ENCODE measurements around the gene GADD45A.

GADD45A gene

GRCh38 chr1:67647814-67648358, 37.1 kb upstream of the GADD45A start:
- TF ChIP-seq ZNF248 (tag by site-specific recombination; IDR thresholded peaks at IDR 0.05) = no peak
- TF ChIP-seq ZFHX2 (tag by site-specific recombination; conservative IDR thresholded peaks at IDR 0.05) = no peak
- TF ChIP-seq ZNF629 (tag by site-specific recombination; IDR thresholded peaks at IDR 0.05) = no peak
- TF ChIP-seq, protein P1, sequence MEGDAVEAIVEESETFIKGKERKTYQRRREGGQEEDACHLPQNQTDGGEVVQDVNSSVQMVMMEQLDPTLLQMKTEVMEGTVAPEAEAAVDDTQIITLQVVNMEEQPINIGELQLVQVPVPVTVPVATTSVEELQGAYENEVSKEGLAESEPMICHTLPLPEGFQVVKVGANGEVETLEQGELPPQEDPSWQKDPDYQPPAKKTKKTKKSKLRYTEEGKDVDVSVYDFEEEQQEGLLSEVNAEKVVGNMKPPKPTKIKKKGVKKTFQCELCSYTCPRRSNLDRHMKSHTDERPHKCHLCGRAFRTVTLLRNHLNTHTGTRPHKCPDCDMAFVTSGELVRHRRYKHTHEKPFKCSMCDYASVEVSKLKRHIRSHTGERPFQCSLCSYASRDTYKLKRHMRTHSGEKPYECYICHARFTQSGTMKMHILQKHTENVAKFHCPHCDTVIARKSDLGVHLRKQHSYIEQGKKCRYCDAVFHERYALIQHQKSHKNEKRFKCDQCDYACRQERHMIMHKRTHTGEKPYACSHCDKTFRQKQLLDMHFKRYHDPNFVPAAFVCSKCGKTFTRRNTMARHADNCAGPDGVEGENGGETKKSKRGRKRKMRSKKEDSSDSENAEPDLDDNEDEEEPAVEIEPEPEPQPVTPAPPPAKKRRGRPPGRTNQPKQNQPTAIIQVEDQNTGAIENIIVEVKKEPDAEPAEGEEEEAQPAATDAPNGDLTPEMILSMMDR (tag by site-specific recombination; IDR thresholded peaks at IDR 0.05) = no peak
- TF ChIP-seq PRDM1 (tag by site-specific recombination; IDR thresholded peaks at IDR 0.05) = no peak
- TF ChIP-seq ZNF623 (tag by site-specific recombination; IDR thresholded peaks at IDR 0.05) = no peak
- TF ChIP-seq BCL11B (tag by site-specific recombination; IDR thresholded peaks at IDR 0.05; ENCODE audit: low read depth) = no peak
- TF ChIP-seq GLI4 (tag by site-specific recombination; IDR thresholded peaks at IDR 0.05) = no peak
- TF ChIP-seq ZIC2 (tag by site-specific recombination; IDR thresholded peaks at IDR 0.05) = no peak
- no peak for TF ChIP-seq ZFP41 (tag by site-specific recombination; IDR thresholded peaks at IDR 0.05; ENCODE audit: borderline replicate concordance)
- no peak for TF ChIP-seq ZNF701 (tag by site-specific recombination; IDR thresholded peaks at IDR 0.05)
- TF ChIP-seq ZNF707 (tag by site-specific recombination; IDR thresholded peaks at IDR 0.05) = no peak
- no peak for TF ChIP-seq ZNF394 (tag by site-specific recombination; IDR thresholded peaks at IDR 0.05; ENCODE audit: borderline replicate concordance)
- TF ChIP-seq ZNF549 (tag by site-specific recombination; IDR thresholded peaks at IDR 0.05) = no peak
- TF ChIP-seq GLIS1 (tag by site-specific recombination; IDR thresholded peaks at IDR 0.05) = no peak
- TF ChIP-seq ZFP69B (tag by site-specific recombination; IDR thresholded peaks at IDR 0.05) = no peak
- no peak for TF ChIP-seq REST (tag by site-specific recombination; IDR thresholded peaks at IDR 0.05)
- no peak for TF ChIP-seq ZNF366 (tag by site-specific recombination; conservative IDR thresholded peaks at IDR 0.05)
- no peak for TF ChIP-seq ZNF777 (tag by site-specific recombination; IDR thresholded peaks at IDR 0.05; ENCODE audit: borderline replicate concordance)
- Histone ChIP-seq H3K4me3 (ENCODE audit: low read depth, low read length) (no peak overlapping the region), H3K4me1 (ENCODE audit: control insufficient read depth, insufficient read depth, low read length) (peaks cover 8% of the 10 kb centered on the region; the same call in 1 of the 2 replicates), H3K9me3 (ENCODE audit: control insufficient read depth, insufficient read depth, low read depth, low read length) (no peaks in the 10 kb centered on the region), H3K36me3 (ENCODE audit: control insufficient read depth in 2 of 2, insufficient read depth in 1 of 2, low read length in 2 of 2) (no peaks in the 10 kb centered on the region), H3K27ac (ENCODE audit: extremely low read depth, low read depth, low read length) (no peak overlapping the region)
- ChIA-PET POLR2A (interaction anchor here (0.8 to 5.6 kb wide), 2 partner anchors 35 to 37 kb away, joined by 3 to 33 read pairs; partner anchors contain the start of gene GADD45A), CTCF (interaction anchor here (0.6 to 1.7 kb wide), 7 partner anchors 9 to 113 kb away, joined by 3 to 7 read pairs (median 4); no protein-coding TSS in a partner anchor)

DNA sequence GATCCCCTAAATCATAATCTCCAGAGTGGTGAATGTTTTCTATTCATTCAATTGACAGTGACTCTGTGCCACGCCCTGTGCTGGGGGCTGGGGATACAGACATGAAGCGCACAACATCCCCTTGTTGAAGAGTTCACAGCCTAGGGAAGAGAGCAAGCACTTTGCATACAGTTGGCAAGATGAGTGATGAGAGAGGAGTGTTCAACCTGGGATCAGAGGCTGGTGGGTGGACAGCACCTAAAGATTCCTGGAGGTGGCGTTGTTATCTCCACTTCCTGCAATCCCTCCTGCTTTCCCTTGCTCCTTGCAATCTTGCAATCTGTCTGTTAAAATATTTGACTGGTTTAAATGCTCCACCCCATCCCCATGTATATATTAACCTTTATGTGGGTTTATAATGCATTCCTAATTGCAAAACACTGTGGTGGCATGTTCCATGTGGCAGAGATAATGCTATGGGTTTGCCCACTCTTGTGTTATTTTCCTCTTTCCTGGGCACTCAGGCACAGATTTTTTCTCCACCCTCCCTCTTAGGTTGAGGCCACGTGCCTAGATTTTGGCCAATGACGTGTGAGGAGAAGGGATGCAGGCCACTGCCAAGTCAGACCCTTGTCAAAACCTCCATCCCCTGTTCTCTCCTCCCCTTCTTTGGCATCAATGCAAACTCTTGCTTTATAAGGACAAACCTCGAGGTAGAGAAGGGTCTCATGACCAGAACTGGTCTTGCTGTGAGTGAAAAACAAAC, 36.2 kb upstream of the GADD45A start:
- Histone ChIP-seq H3K27ac (ENCODE audit: extremely low read depth, low read depth, low read length) (no peak overlapping the region), H3K9me3 (ENCODE audit: control insufficient read depth, insufficient read depth, low read depth, low read length) (no peaks in the 10 kb centered on the region), H3K4me3 (ENCODE audit: low read depth, low read length) (no peak overlapping the region), H3K4me1 (ENCODE audit: control insufficient read depth, insufficient read depth, low read length) (peaks cover 8% of the 10 kb centered on the region; the same call in 1 of the 2 replicates), H3K36me3 (ENCODE audit: control insufficient read depth in 2 of 2, insufficient read depth in 1 of 2, low read length in 2 of 2) (no peaks in the 10 kb centered on the region)
- TF ChIP-seq, protein P2, sequence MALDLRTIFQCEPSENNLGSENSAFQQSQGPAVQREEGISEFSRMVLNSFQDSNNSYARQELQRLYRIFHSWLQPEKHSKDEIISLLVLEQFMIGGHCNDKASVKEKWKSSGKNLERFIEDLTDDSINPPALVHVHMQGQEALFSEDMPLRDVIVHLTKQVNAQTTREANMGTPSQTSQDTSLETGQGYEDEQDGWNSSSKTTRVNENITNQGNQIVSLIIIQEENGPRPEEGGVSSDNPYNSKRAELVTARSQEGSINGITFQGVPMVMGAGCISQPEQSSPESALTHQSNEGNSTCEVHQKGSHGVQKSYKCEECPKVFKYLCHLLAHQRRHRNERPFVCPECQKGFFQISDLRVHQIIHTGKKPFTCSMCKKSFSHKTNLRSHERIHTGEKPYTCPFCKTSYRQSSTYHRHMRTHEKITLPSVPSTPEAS (tag by site-specific recombination; IDR thresholded peaks at IDR 0.05) = no peak
- peak; percentile 66 for TF ChIP-seq PRDM10 (tag by site-specific recombination; IDR thresholded peaks at IDR 0.05)
- ChIA-PET CTCF (interaction anchor here (0.8 to 1.7 kb wide), 4 partner anchors 10 to 113 kb away, joined by 3 to 7 read pairs (median 5); no protein-coding TSS in a partner anchor), POLR2A (interaction anchor here (5.6 kb wide), 1 partner anchor 37 kb away, joined by 33 read pairs; the partner anchor contains the start of gene GADD45A)
